IPS-NIHi7 (cell line): ENCODE results near the gene LRRC17.
"Not testable (repeated sequence)": the region's sequence is repeated elsewhere in the genome, so short reads cannot be mapped to it uniquely, and the experiment has no call there.

Source experiments
- DNase-seq: peaks from one replicate; pipeline ENCODE4 v3.0.0; 2012; ENCODE audit warnings: mixed read lengths; ENCODE audit errors: extremely low spot score

LRRC17 gene

GRCh38 chr7:102942181-102942866 is 29.5 kb downstream of the LRRC17 start:
- DNase-seq: no peak

- no peak for DNase-seq
These were observed 30.1 kb downstream of the LRRC17 start for GRCh38 chr7:102942868-102943267.

GRCh38 chr7:102943423-102944169 is 30.8 kb downstream of the LRRC17 start:
- no peak for DNase-seq

GRCh38 chr7:102944241-102944640 is 31.4 kb downstream of the LRRC17 start:
- DNase-seq: no peak

DNA sequence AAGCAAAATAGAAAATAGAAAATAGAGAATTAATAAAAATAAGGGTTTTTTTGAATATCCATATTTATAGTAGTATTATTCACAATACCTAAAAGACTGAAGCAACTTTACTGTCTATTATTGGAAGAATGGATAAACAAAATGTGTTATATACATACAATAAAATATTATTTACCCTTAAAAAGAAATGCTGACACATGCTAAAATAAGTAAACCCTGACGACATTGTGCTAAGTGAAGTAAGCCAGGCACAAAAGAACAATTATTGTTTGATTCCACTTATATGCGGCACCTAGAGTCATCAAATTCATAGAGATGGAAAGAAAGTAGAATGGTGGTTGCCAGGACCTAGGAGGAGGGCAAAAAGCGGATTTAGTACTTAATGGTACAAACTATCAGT is 39.0 kb downstream of the LRRC17 start:
- DNase-seq: no peak

GRCh38 chr7:102953406-102953805 is 40.6 kb downstream of the LRRC17 start:
- no peak for DNase-seq

- not testable (repeated sequence) for DNase-seq
These were observed 41.6 kb downstream of the LRRC17 start for GRCh38 chr7:102954359-102954758.

- DNase-seq: not testable (repeated sequence)
These were observed 45.2 kb downstream of the LRRC17 start for GRCh38 chr7:102958004-102958403.

GRCh38 chr7:102961993-102962392 is 49.2 kb downstream of the LRRC17 start:
- DNase-seq: not testable (repeated sequence)

- DNase-seq: no peak
These were observed 53.7 kb downstream of the LRRC17 start for GRCh38 chr7:102966465-102966864.

- DNase-seq: no peak
These were observed 55.0 kb downstream of the LRRC17 start for GRCh38 chr7:102967798-102968197.

- no peak for DNase-seq
These were observed 60.4 kb downstream of the LRRC17 start for GRCh38 chr7:102973096-102973802.

GRCh38 chr7:102974366-102975236 is 61.8 kb downstream of the LRRC17 start:
- peak; percentile 40 for DNase-seq

DNA sequence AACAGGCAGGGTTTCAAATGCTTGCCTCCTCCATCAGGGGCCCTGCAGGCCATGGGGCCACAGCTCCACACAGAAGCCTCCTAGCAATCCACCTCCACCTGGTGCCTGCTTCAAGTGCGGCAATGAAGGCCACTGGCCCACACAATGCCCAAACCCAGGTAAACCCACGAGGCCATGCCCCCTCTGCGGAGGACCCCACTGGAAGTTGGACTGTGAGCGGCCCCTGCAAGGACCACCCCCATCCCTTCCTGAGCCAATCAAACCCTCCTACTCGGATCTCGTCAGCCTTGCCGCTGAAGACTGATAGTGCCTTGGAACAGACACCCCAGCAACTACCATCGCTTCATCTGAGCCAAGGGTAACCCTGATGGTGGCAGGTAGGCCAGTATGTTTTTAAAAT is 63.1 kb downstream of the LRRC17 start:
- DNase-seq: no peak

DNA sequence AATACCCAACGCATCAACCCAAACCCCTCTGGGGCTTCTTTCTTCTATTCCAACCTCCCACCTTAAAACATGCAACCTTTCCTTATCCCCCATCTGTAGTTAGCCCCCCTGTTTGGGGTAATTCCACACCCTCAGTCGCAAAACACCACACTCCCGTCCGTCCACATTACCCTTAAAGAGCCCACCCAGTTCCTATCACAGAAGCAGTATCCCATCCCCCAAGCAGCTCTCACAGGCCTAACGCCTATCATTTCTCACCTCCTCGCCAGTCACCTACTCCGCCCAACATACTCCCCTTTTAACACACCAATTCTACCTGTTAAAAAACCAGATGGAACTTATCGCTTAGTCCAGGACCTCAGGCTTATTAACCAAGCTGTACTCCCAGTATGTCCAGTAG is 63.7 kb downstream of the LRRC17 start:
- no peak for DNase-seq

DNA sequence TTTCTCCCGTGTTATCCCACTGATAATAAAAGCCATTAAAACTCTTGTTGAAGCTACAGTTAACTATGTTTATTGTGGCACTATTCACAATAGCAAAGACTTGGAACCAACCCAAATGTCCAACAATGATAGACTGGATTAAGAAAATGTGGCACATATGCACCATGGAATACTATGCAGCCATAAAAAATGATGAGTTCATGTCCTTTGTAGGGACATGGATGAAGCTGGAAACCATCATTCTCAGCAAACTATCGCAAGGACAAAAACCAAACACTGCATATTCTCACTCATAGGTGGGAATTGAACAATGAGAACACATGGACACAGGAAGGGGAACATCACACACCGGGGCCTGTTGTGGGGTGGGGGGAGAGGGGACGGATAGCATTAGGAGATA is 64.8 kb downstream of the LRRC17 start:
- not testable (repeated sequence) for DNase-seq

DNA sequence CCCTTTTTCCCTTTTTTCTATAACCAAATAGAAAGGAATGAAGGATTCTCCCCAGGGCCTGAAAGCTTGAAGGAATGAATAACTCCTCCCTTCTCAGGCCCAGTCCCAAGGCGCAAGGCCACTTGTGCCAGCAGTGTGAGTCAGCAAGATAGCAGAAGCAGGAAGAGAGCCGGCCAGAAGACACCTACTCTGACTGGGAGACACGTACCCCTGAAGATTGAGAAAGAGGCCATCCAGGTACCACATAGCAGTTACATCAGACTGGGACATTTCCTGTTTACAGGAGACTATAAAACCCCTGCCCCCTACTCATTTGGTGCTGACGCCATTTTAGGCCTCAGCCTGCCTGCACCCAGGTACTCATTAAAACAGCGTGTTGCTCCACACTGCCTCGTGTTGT is 65.5 kb downstream of the LRRC17 start:
- DNase-seq: no peak

- DNase-seq: no peak
These were observed 66.9 kb downstream of the LRRC17 start for GRCh38 chr7:102979670-102980069.

GRCh38 chr7:102981451-102981850 is 68.7 kb downstream of the LRRC17 start:
- no peak for DNase-seq

GRCh38 chr7:102982235-102982634 is 69.4 kb downstream of the LRRC17 start:
- DNase-seq: no peak

- DNase-seq: no peak
These were observed 70.8 kb downstream of the LRRC17 start for GRCh38 chr7:102983602-102984001.
